GM10248 (cell line): ENCODE data around the gene GRIK1.

ENCODE experiments used
- CTCF ChIA-PET: fragments of 300-600 bp; sonication (Branson Sonifier 250); formaldehyde crosslinking; extraction: SDS; loops from one replicate; lab custom pipeline; 2021; ENCODE audit warnings: antibody characterized with exemption; lab: Yijun Ruan, JAX
- POLR2A ChIA-PET: fragments of 350-650 bp; sonication (Branson Sonifier 250); formaldehyde crosslinking; extraction: SDS; loops from one replicate; lab custom pipeline; 2020; ENCODE audit warnings: antibody characterized with exemption; lab: Yijun Ruan, JAX
- DNase-seq: peaks from one replicate; pipeline ENCODE4 v3.0.0; 2012; ENCODE audit errors: extremely low spot score
- CTCF ChIP-seq: IDR thresholded peaks from 2 replicates; pipeline ENCODE4 v1.5.1; 2012; ENCODE audit warnings: mild to moderate bottlenecking, low read depth; ENCODE audit errors: extremely low read depth, missing control alignments, control extremely low read depth

Gene GRIK1

DNA sequence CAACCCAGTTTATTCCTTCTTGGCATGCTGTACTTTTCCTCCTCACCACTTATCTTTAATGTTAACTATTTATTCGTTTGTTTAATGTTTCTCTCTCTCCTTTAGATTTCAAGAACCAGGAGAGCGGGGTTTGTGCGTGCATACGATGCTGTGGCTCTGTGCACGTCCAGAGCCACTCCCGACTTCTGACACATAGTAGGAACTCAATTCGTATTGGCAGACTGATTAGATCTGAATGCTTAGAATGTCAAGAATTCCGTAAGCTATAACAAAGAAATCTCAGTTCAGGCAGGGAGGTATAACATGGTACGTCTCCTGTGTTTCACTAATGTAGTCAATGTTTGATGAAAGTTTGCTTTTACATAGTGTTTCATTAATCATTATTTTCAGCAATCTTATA, 7.3 kb upstream of the GRIK1 start:
- ChIA-PET CTCF (no interaction called here), POLR2A (no interaction called here)
- no peak for DNase-seq
- no peak for TF ChIP-seq CTCF

- CTCF ChIA-PET: interaction anchor here (1.1 to 2.5 kb wide), 2 partner anchors 15 to 24 kb away, joined by 3 to 6 read pairs; no protein-coding TSS in a partner anchor
- POLR2A ChIA-PET: no interaction called here
- no peak for DNase-seq
- no peak for TF ChIP-seq CTCF
Measured at GRCh38 chr21:29943885-29944284, 4.1 kb upstream of the GRIK1 start.

GRCh38 chr21:29942034-29942433, 2.2 kb upstream of the GRIK1 start:
- TF ChIP-seq CTCF: no peak
- CTCF ChIA-PET: interaction anchor here (1.0 to 2.5 kb wide), 2 partner anchors 10 to 22 kb away, joined by 3 to 6 read pairs; no protein-coding TSS in a partner anchor
- POLR2A ChIA-PET: no interaction called here
- no peak for DNase-seq

GRCh38 chr21:29940991-29941390, 1.2 kb upstream of the GRIK1 start:
- no peak for TF ChIP-seq CTCF
- CTCF ChIA-PET: no interaction called here
- no peak for DNase-seq
- POLR2A ChIA-PET: no interaction called here

DNA sequence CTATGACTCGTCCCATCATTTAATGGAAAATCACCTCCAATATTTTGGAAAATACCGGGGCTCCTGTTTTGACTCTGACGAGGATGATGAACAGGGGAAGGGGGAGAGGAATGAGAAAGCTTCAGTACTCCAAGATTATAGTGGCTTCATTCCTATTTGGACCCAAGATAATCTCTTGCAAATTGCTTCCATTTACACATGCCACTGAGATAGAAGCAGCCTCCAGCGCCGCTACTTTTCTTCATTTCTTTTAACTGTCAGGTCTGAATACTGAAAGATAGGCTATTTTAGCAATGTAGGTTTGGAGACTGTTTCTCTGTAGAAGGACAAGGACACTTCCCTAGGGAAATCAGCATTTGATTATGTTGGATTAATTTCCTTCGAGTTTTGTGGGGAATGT, 565 bp upstream of the GRIK1 start:
- ChIA-PET CTCF (no interaction called here), POLR2A (no interaction called here)
- TF ChIP-seq CTCF: no peak
- DNase-seq: no peak

- ChIA-PET CTCF (interaction anchor here (1.2 kb wide), 1 partner anchor 14 kb away, joined by 3 read pairs; no protein-coding TSS in a partner anchor), POLR2A (no interaction called here)
- no peak for DNase-seq
Measured at GRCh38 chr21:29939104-29939923, 482 bp downstream of the GRIK1 start.

More at GRCh38 chr21:29939104-29939923, 482 bp downstream of the GRIK1 start:
- no peak for TF ChIP-seq CTCF
